H1 (cell line): ENCODE measurements around the gene ASTN2. TPM values are rescaled to one million over a fixed set of nuclear protein-coding genes. Genes with fewer than 3 reads are reported as not detected.

Source experiments
- CTCF ChIA-PET: fragments of 300-600 bp; sonication (Branson Sonifier 250); formaldehyde crosslinking; loops from one replicate; lab custom pipeline; 2021; ENCODE audit not compliant: partially characterized antibody; lab: Charles Lee
- POLR2A ChIA-PET: fragments of 300-600 bp; sonication (Branson Sonifier 250); formaldehyde crosslinking; loops from one replicate; lab custom pipeline; 2021; ENCODE audit warnings: inconsistent platforms; ENCODE audit not compliant: partially characterized antibody; lab: Charles Lee
- DNase-seq, 2 experiments: peaks; one replicate each; pipeline versions ENCODE4 v3.0.0 to v3.0.0-alpha.2; 2010 to 2022; ENCODE audit warnings: low spot score in 2 of 2, low read depth in 1 of 2, mixed read lengths in 1 of 2
- FAIRE-seq: peaks from 2 replicates; lab custom pipeline; 2011; peaks lifted over from hg19 to GRCh38; lab: Jason Lieb, UNC
- H2AFZ ChIP-seq: 2 replicates; pipeline ENCODE4 v1.8.1; 2012; ENCODE audit warnings: low read length, inconsistent platforms
- H2AK5ac ChIP-seq: 2 replicates; pipeline ENCODE4 v1.6.1; 2013; ENCODE audit warnings: low read depth, low read length
- H2BK120ac ChIP-seq: replicated peaks from 2 replicates; pipeline ENCODE3; 2013; ENCODE audit warnings: low read depth, low read length, inconsistent platforms
- H2BK12ac ChIP-seq: 2 replicates; pipeline ENCODE4 v1.6.1; 2013; ENCODE audit warnings: low read depth, low read length
- H2BK15ac ChIP-seq: 2 replicates; pipeline ENCODE4 v1.6.1; 2013; ENCODE audit warnings: low read length
- H2BK20ac ChIP-seq: 2 replicates; pipeline ENCODE4 v1.6.1; 2013; ENCODE audit warnings: low read length
- H2BK5ac ChIP-seq: 2 replicates; pipeline ENCODE4 v1.6.1; 2013; ENCODE audit warnings: low read depth, low read length
- H3K14ac ChIP-seq: 2 replicates; pipeline ENCODE4 v1.6.1; 2013; ENCODE audit warnings: inconsistent platforms; ENCODE audit not compliant: insufficient read length
- H3K18ac ChIP-seq: 2 replicates; pipeline ENCODE4 v1.6.1; 2013; ENCODE audit warnings: low read length; ENCODE audit errors: extremely low read depth
- H3K23ac ChIP-seq: 2 replicates; pipeline ENCODE4 v1.6.1; 2013; ENCODE audit warnings: inconsistent platforms; ENCODE audit not compliant: insufficient read length
- H3K23me2 ChIP-seq: 2 replicates; pipeline ENCODE4 v1.6.1; 2013; ENCODE audit warnings: low read depth, low read length
- H3K27ac ChIP-seq: 2 replicates; pipeline ENCODE4 v1.6.1; 2011; ENCODE audit warnings: low read depth, low read length, inconsistent platforms
- H3K27me3 ChIP-seq, 4 experiments: replicated peaks in 1 of 4; 1 replicate in 1 of 4; 2 replicates in 3 of 4; pipeline versions ENCODE4 v1.6.1 to v1.8.1; 2011 to 2013; ENCODE audit warnings: low read length in 3 of 4, mild to moderate bottlenecking in 3 of 4, inconsistent platforms in 2 of 4, mixed read lengths in 2 of 4, moderate library complexity in 1 of 4; ENCODE audit not compliant: control insufficient read depth in 3 of 4, insufficient read depth in 3 of 4; ENCODE audit errors: extremely low read depth in 1 of 4
- H3K36me3 ChIP-seq, 4 experiments: 2 replicates each; pipeline versions ENCODE4 v1.6.1 to v1.8.1; 2011 to 2013; ENCODE audit warnings: mild to moderate bottlenecking in 4 of 4, low read length in 3 of 4, moderate library complexity in 2 of 4, control low read depth in 1 of 4, inconsistent platforms in 1 of 4; ENCODE audit not compliant: insufficient read depth in 4 of 4, control insufficient read depth in 2 of 4
- H3K4ac ChIP-seq: replicated peaks from 2 replicates; pipeline ENCODE3; 2013; ENCODE audit warnings: low read length, low read depth, mixed read lengths, inconsistent platforms; ENCODE audit not compliant: insufficient read length
- H3K4me1 ChIP-seq, 4 experiments: replicated peaks in 1 of 4; 1 replicate in 1 of 4; 2 replicates in 3 of 4; pipeline versions ENCODE4 v1.6.1 to v1.8.1; 2011 to 2013; ENCODE audit warnings: low read length in 3 of 4, inconsistent platforms in 2 of 4, mixed read lengths in 1 of 4; ENCODE audit not compliant: insufficient read depth in 4 of 4, control insufficient read depth in 3 of 4
- H3K4me2 ChIP-seq, 2 experiments: 2 replicates each; pipeline versions ENCODE4 v1.6.1 to v1.8.1; 2011 to 2013; ENCODE audit warnings: low read depth in 2 of 2, low read length in 2 of 2, control low read depth in 1 of 2, inconsistent platforms in 1 of 2, mild to moderate bottlenecking in 1 of 2; ENCODE audit not compliant: insufficient read depth in 1 of 2
- H3K4me3 ChIP-seq, 4 experiments: fragments of 200-600, 300-600 bp in 1 of 4; sonication (generic), shearing (Covaris generic), sonication (Bioruptor Twin) in 1 of 4; 2 replicates each; pipeline versions ENCODE4 v1.5.1 to v1.8.1; 2011 to 2016; ENCODE audit warnings: low read length in 4 of 4, low read depth in 3 of 4, control low read depth in 2 of 4, inconsistent platforms in 2 of 4, mild to moderate bottlenecking in 2 of 4, mixed read lengths in 1 of 4, moderate library complexity in 1 of 4; ENCODE audit not compliant: insufficient read depth in 2 of 4; ENCODE audit errors: extremely low read depth in 1 of 4
- H3K56ac ChIP-seq: replicated peaks from 2 replicates; pipeline ENCODE3; 2013; ENCODE audit warnings: low read depth, mild to moderate bottlenecking, mixed read lengths, low read length, inconsistent platforms; ENCODE audit not compliant: insufficient read length
- H3K79me1 ChIP-seq: 2 replicates; pipeline ENCODE4 v1.6.1; 2013; ENCODE audit warnings: low read depth, low read length, control low read depth
- H3K79me2 ChIP-seq, 2 experiments: 2 replicates each; pipeline versions ENCODE4 v1.6.1 to v1.8.1; 2012 to 2013; ENCODE audit warnings: low read length in 2 of 2, mild to moderate bottlenecking in 2 of 2, inconsistent platforms in 1 of 2; ENCODE audit not compliant: insufficient read depth in 2 of 2, control insufficient read depth in 1 of 2
- H3K9ac ChIP-seq, 4 experiments: replicated peaks in 1 of 4; 1 replicate in 1 of 4; 2 replicates in 3 of 4; pipeline versions ENCODE4 v1.6.1 to v1.8.1; 2011 to 2013; ENCODE audit warnings: low read depth in 3 of 4, low read length in 3 of 4, control low read depth in 2 of 4, mild to moderate bottlenecking in 2 of 4, moderate library complexity in 2 of 4, inconsistent platforms in 1 of 4; ENCODE audit errors: extremely low read depth in 1 of 4
- H3K9me3 ChIP-seq, 2 experiments: 2 replicates each; pipeline versions ENCODE4 v1.6.1 to v1.8.1; 2012 to 2013; ENCODE audit warnings: mild to moderate bottlenecking in 2 of 2, moderate library complexity in 2 of 2, control low read depth in 1 of 2, inconsistent platforms in 1 of 2, low read depth in 1 of 2, low read length in 1 of 2, mixed read lengths in 1 of 2; ENCODE audit not compliant: insufficient read depth in 2 of 2
- H4K20me1 ChIP-seq, 2 experiments: replicated peaks in 1 of 2; 2 replicates each; pipeline versions ENCODE3 to v1.8.1; 2011 to 2013; ENCODE audit warnings: inconsistent platforms in 2 of 2, low read length in 2 of 2, mild to moderate bottlenecking in 1 of 2; ENCODE audit not compliant: insufficient read depth in 2 of 2, control insufficient read depth in 1 of 2
- H4K5ac ChIP-seq: 2 replicates; pipeline ENCODE4 v1.6.1; 2013; ENCODE audit warnings: low read length, low read depth, mixed read lengths, inconsistent platforms; ENCODE audit not compliant: insufficient read length
- H4K8ac ChIP-seq: 2 replicates; pipeline ENCODE4 v1.8.0; 2013; ENCODE audit warnings: mild to moderate bottlenecking, moderate library complexity, low read length, inconsistent platforms; ENCODE audit not compliant: insufficient read depth; ENCODE audit errors: extremely low read depth
- H4K91ac ChIP-seq: replicated peaks from 2 replicates; pipeline ENCODE3; 2013; ENCODE audit warnings: low read length, mixed read lengths, inconsistent platforms; ENCODE audit not compliant: insufficient read length
- WGBS, 2 experiments: shearing (Covaris generic) in 1 of 2; methylation state at CpG; one replicate each; pipeline versions ENCODE4 v1.1.6 to v1.1.7; 2013 to 2015; ENCODE audit warnings: low lambda C conversion rate in 2 of 2, mixed read lengths in 2 of 2, inconsistent platforms in 1 of 2, low coverage in 1 of 2, missing lambda C conversion rate in 1 of 2; ENCODE audit not compliant: insufficient replicate concordance in 2 of 2, insufficient coverage in 1 of 2, insufficient read length in 1 of 2; ENCODE audit errors: extremely low coverage in 1 of 2, missing lambda C conversion rate in 1 of 2; 5-methylcytosine and 5-hydroxymethylcytosine counted together
- polyA plus RNA-seq, 7 experiments: library from polyadenylated mRNA; depleted of rRNA in 3 of 7; stranded (reverse) in 5 of 7; unstranded in 2 of 7; fragments of >200 nt in 5 of 7; fragments of 200-250 nt in 2 of 7; gene quantifications; 1 replicate in 5 of 7; 2 replicates in 1 of 7; 4 replicates in 1 of 7; pipeline versions ENCODE4 v1.2.1 to v1.2.3, GENCODE V29; 2011 to 2013; ENCODE audit warnings: missing spikeins in 2 of 7, mixed read lengths in 2 of 7
- total RNA-seq: library from RNA; stranded (reverse); fragmentation: NEBNext Ultra II Directional; extraction: Animal tissue kit (Norgen Biotek cat#: 25700); gene quantifications from 2 replicates; pipeline ENCODE4 v1.2.1, GENCODE V29; 2021

Gene ASTN2
- total and polyA plus RNA-seq, 2 of the 8 experiments (the other 6 are each of a cell fraction or from before 2014, with no cell fraction given): 8.2 to 13.7 TPM

DNA sequence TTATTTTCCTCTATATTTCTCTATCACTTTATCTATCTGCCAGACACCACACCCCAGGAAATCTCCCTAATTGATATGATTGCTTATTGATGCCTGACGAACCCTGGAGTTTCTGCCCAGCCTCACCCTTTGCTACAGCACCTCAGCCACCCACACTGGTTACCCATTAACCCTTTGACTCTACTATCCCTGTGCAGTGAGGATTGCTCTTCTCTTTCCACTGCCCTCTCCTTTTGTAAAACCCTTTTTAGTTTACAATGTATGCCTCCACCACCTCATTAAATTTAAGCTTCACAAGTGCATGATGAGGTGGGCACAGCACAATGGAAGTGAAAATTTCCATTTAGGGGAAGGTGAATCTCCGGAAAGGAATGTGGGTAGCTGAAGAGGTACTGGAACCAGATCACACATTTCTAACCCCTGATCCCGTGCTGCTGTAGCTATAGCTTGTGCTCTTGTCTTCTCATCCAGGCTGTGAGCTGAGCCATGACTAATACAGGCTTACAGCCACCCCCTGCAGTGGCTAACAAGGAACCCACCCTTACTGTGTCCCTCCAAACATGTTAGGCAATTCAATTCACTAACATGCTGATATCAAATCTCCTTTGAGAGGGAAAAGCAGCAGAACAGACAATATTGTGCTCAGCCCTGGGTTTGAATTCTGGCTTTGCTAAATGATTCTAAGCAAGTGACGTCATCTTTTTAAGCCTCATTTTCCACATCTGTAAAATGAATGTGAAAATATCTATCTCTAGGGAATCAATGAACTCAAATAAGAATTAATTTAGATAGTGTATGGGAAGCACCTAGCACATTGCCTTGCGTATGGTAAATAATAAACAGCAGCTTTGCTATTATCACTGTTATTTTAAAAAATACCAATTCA, 914.6 kb downstream of the ASTN2 start:
- H3K27ac ChIP-seq: no peak overlapping the region
- H4K91ac ChIP-seq: no peak overlapping the region
- no peak overlapping the region for H3K23ac ChIP-seq
- no peak overlapping the region for H4K5ac ChIP-seq
- no peak overlapping the region for H2AK5ac ChIP-seq
- H3K18ac ChIP-seq: no peak overlapping the region
- H2BK15ac ChIP-seq: no peak overlapping the region
- H3K4me3 ChIP-seq: no peak overlapping the region
- no peak overlapping the region for H2BK12ac ChIP-seq
- FAIRE-seq (no peak), DNase-seq (no peak)
- POLR2A ChIA-PET: no interaction called here
- no peak overlapping the region; a peak in 1 of 4 replicates for H3K4me2 ChIP-seq
- H3K4ac ChIP-seq: no peak overlapping the region
- H3K79me2 ChIP-seq: no peaks in the 10 kb centered on the region
- H3K9ac ChIP-seq: no peak overlapping the region
- no peaks in the 10 kb centered on the region for H4K20me1 ChIP-seq
- no peak overlapping the region for H2BK120ac ChIP-seq
- H3K9me3 ChIP-seq: no peaks in the 10 kb centered on the region
- H3K36me3 ChIP-seq: no peaks in the 10 kb centered on the region
- H2BK20ac ChIP-seq: no peak overlapping the region
- H3K23me2 ChIP-seq: no peaks in the 10 kb centered on the region
- WGBS, 2 experiments: 76% methylated on average over 5 of the region's 5 CpGs; no CpG with 5 or more reads in 1 of the 2 experiments
- no peak overlapping the region for H2BK5ac ChIP-seq
- H3K27me3 ChIP-seq: no peaks in the 10 kb centered on the region
- H3K14ac ChIP-seq: no peak overlapping the region
- no peak overlapping the region for H4K8ac ChIP-seq
- H3K4me1 ChIP-seq: no peaks in the 10 kb centered on the region
- CTCF ChIA-PET: interaction anchor here (0.6 to 2.2 kb wide), 6 partner anchors 18 to 353 kb away, joined by 3 to 6 read pairs (median 4); no protein-coding TSS in a partner anchor
- no peaks in the 10 kb centered on the region for H3K79me1 ChIP-seq
- H2AFZ ChIP-seq: no peak overlapping the region
- no peak overlapping the region for H3K56ac ChIP-seq
